Tibial artery (tissue), 4 donors: ENCODE measurements around the gene TRIML2.

ENCODE experiments used
- DNase-seq, 2 donors: peaks; one replicate each; pipeline ENCODE4 v3.0.0-alpha.2; 2019
- H3K27ac ChIP-seq, 2 donors: fragments of 200-600 bp; sonication (generic) in 1 of 2; 1 replicate in 1 of 2; 2 replicates in 1 of 2; pipeline ENCODE4 v1.5.1; 2018 to 2019; ENCODE audit warnings: mild to moderate bottlenecking in 1 of 2
- H3K27me3 ChIP-seq, 2 donors: fragments of 200-600 bp; sonication (generic) in 1 of 2; one replicate each; pipeline versions ENCODE4 v1.5.1 to v1.6.0; 2016 to 2019
- H3K36me3 ChIP-seq, 3 donors: fragments of 200-600 bp; sonication (generic) in 2 of 3; one replicate each; pipeline ENCODE4 v1.5.1; 2016 to 2019; ENCODE audit warnings: mild to moderate bottlenecking in 2 of 3
- H3K4me1 ChIP-seq, 4 donors: fragments of 200-600 bp; sonication (generic) in 2 of 4; 1 replicate in 3 of 4; 2 replicates in 1 of 4; pipeline ENCODE4 v1.5.1; 2016 to 2019
- H3K4me3 ChIP-seq, 2 donors: fragments of 200-600 bp; sonication (generic) in 1 of 2; 1 replicate in 1 of 2; 2 replicates in 1 of 2; pipeline ENCODE4 v1.5.1; 2018 to 2019; ENCODE audit warnings: mild to moderate bottlenecking in 2 of 2
- H3K9me3 ChIP-seq, 3 donors: fragments of 200-600 bp; sonication (generic) in 1 of 3; one replicate each; pipeline ENCODE4 v1.5.1; 2016 to 2019
- CTCF ChIP-seq, 2 experiments: fragments of 200-600 bp in 1 of 2; fragments of 450-650 bp in 1 of 2; IDR thresholded peaks; one replicate each; pipeline ENCODE4 v1.5.1; 2017 to 2019; ENCODE audit warnings: antibody characterized with exemption in 2 of 2, mild to moderate bottlenecking in 1 of 2, moderate library complexity in 1 of 2
- intact Hi-C: fragments of 100-400 bp; cut with DNase I; formaldehyde crosslinking; loops from one replicate; pipeline ENCODE4 v1.15.0; 2023; ENCODE audit warnings: low total_unique reads

The TRIML2 gene

GRCh38 chr4:188106454-188106853 lies 2.9 kb downstream of the TRIML2 start:
- no peaks in the 10 kb centered on the region for H3K9me3 ChIP-seq
- no peak overlapping the region for H3K4me3 ChIP-seq
- no peak for DNase-seq
- no peaks in the 10 kb centered on the region for H3K27me3 ChIP-seq
- no peak for TF ChIP-seq CTCF (IDR thresholded peaks at IDR 0.05)
- H3K36me3 ChIP-seq = no peaks in the 10 kb centered on the region
- H3K4me1 ChIP-seq = no peaks in the 10 kb centered on the region
- H3K27ac ChIP-seq = no peak overlapping the region
- intact Hi-C loops = no loop called here

- TF ChIP-seq CTCF (IDR thresholded peaks at IDR 0.05) = no peak
- intact Hi-C loops = no loop called here
Measured at GRCh38 chr4:188092824-188093223, 16.6 kb downstream of the TRIML2 start.

GRCh38 chr4:188086858-188087257 lies 22.5 kb downstream of the TRIML2 start:
- no peak for TF ChIP-seq CTCF (IDR thresholded peaks at IDR 0.05)
- intact Hi-C loops = no loop called here
- DNase-seq = no peak
- Histone ChIP-seq H3K36me3 (no peaks in the 10 kb centered on the region), H3K4me3 (no peak overlapping the region), H3K4me1 (no peaks in the 10 kb centered on the region), H3K27me3 (no peaks in the 10 kb centered on the region), H3K27ac (no peak overlapping the region), H3K9me3 (no peaks in the 10 kb centered on the region)

More at GRCh38 chr4:188092824-188093223, 16.6 kb downstream of the TRIML2 start:
- DNase-seq = no peak
- Histone ChIP-seq H3K27me3 (no peaks in the 10 kb centered on the region), H3K9me3 (no peaks in the 10 kb centered on the region), H3K36me3 (no peaks in the 10 kb centered on the region), H3K27ac (no peak overlapping the region), H3K4me3 (no peak overlapping the region), H3K4me1 (no peaks in the 10 kb centered on the region)

GRCh38 chr4:188082796-188083195 lies 26.6 kb downstream of the TRIML2 start:
- no peak overlapping the region for H3K4me3 ChIP-seq
- no peak for TF ChIP-seq CTCF (IDR thresholded peaks at IDR 0.05)
- no peaks in the 10 kb centered on the region for H3K27me3 ChIP-seq
- no peaks in the 10 kb centered on the region for H3K36me3 ChIP-seq
- no peaks in the 10 kb centered on the region for H3K9me3 ChIP-seq
- no peak overlapping the region for H3K27ac ChIP-seq
- no peak for DNase-seq
- no peaks in the 10 kb centered on the region for H3K4me1 ChIP-seq
- intact Hi-C loops = no loop called here

GRCh38 chr4:188078116-188078515 lies 31.3 kb downstream of the TRIML2 start:
- H3K36me3 ChIP-seq = no peaks in the 10 kb centered on the region
- DNase-seq = no peak
- intact Hi-C loops = no loop called here
- no peak overlapping the region for H3K4me3 ChIP-seq
- no peaks in the 10 kb centered on the region for H3K9me3 ChIP-seq
- no peaks in the 10 kb centered on the region for H3K27me3 ChIP-seq
- TF ChIP-seq CTCF (IDR thresholded peaks at IDR 0.05) = no peak
- no peak overlapping the region for H3K27ac ChIP-seq
- H3K4me1 ChIP-seq = no peaks in the 10 kb centered on the region

GRCh38 chr4:188076169-188076568 lies 33.2 kb downstream of the TRIML2 start:
- Histone ChIP-seq H3K27ac (no peak overlapping the region), H3K9me3 (no peaks in the 10 kb centered on the region), H3K36me3 (no peaks in the 10 kb centered on the region), H3K4me1 (no peaks in the 10 kb centered on the region), H3K4me3 (no peak overlapping the region), H3K27me3 (no peaks in the 10 kb centered on the region)
- TF ChIP-seq CTCF (IDR thresholded peaks at IDR 0.05) = no peak
- no peak for DNase-seq
- intact Hi-C loops = no loop called here
